HG03196 (cell line): ENCODE measurements around the gene ATOH8.
"Not testable (repeated sequence)": the region's sequence is repeated elsewhere in the genome, so short reads cannot be mapped to it uniquely, and the experiment has no call there.

Experiments used
- ATAC-seq: cut with Tn5 transposase; IDR thresholded peaks from one replicate; pipeline ENCODE4 v1.9.1; 2021; ENCODE audit not compliant: unreplicated experiment

Gene ATOH8

DNA sequence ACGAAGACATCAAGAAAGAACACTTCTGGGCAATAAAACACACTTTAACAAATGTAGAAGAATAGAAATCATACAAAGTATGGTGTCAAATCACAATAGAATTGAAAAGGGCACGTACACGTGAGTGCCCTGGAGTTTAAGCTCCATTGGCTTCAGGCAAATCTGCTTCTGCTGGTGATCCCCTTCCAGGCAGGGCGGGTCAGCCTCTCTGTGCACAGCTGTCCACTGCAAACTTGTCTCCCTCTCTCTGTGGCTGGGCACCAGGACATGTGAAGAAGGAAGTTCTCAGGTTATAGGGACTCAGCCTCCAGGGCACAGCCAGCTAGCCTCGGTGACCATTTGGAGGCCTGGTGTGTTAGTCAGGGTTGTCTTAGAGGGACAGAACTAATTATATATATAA lies 69.0 kb downstream of the ATOH8 start:
- ATAC-seq, result no peak

DNA sequence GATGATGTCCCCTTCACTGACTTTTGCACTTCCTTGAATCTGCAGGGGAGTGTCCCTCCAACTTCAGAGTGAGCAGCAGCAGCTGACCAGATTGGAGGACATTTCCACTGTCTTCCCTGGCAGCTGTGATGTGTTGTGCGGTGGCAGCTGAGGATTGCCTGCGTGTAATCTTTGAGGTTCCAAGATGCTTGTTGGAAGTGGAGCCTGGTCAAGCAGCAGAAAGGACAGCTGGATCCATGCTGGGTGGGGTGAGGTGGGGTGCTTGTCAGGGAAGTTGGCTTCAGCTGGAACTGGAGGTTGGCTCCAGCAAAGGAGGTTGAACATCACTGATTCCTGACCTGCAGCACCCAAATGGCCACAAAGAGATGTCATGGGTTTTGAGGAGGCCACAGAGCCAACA lies 70.2 kb downstream of the ATOH8 start:
- ATAC-seq, result no peak

DNA sequence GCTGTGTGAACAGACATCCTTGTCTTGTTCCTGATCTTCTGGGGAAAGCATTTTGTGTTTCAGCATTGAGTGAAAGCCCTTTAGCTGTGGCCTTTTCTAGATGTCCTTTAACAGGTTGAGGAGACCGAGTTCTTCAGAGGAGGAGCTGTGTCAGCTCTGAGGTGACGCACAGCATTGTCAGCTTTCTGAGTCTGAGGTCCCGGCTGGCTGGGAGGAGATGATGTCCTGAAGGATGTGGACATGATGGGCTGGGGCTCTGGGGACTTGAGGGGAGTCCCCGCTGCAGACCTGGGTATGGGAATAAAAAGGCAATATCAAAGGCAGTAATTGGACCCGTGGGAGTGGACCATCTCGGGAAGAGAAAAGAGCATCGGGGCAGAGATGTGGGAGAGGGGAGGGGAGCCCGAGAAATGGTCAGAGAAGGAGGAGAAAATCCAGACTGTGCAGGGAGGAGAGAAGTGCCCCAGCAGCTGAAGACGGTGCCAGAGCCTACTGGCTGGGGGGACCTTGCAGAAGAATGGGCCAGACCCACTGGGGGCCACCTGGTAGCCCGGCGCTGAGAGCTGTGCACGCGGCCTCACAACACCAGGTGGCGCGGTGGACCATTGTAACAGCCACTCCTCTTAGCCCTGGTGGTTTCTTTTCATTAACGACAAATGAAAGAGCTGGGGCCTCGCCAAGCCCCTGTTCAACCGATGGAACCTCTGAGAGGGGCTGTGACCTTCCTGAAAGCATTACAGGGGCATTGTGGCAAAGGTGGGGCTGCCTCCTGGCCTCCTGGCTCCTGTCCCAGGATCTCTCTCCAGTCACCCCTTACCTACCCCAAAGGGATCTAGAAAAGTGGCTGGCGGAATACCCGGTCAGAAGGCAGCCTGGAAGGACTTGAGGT lies 73.4 kb downstream of the ATOH8 start:
- peak; percentile 71 for ATAC-seq

DNA sequence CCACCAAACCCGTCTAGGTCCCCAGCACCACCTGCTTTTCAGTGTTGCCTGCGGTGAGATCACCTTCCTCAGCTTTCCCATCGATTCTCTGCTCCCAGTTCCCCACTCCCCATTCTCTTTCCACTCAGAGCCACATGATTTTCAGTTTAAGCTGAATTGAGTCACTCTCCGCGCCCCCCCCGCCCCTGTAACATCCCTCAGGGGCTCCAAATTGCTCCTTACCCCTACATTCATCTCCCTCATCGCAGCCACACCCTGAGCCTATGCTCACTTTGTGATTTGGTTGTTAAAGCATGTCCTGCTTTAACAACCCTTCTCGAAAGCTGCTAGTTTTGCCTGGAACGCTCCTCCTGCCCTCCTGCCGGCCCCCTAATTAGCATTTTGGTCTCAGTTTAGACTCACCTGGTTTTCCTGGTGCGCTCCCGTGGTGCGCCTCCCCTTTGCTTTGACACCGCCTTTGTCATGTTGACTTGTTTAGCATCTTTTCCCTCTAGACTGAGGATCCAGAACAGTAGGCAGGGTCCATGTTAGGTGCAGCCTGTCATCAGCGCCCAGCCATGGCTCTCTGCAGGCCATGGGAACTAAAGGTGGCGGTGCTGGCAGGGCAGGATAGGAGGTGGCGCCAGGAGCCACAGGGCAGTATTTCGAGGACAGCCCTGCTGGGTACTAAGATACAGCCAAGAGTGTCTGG lies 74.2 kb downstream of the ATOH8 start:
- ATAC-seq, result no peak

DNA sequence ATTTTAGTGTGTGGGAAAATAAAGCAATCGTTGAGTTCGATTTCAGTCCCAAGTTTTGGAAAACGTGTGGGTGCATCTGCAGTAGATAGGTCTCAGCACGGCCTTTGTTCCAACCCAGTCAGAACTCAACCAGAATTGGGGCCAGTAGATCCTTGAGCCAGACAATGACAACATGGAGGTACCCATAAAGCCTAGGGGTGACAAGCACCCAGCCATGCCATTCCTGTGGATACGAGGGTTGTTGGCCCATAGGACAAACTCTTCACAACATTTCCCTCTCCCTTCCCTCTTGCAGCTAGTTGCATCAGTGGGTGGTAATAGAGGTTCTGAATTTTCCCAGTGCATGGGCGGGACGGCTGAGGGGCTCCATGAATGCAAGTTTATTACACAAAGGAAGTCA lies 74.9 kb downstream of the ATOH8 start:
- no peak for ATAC-seq

DNA sequence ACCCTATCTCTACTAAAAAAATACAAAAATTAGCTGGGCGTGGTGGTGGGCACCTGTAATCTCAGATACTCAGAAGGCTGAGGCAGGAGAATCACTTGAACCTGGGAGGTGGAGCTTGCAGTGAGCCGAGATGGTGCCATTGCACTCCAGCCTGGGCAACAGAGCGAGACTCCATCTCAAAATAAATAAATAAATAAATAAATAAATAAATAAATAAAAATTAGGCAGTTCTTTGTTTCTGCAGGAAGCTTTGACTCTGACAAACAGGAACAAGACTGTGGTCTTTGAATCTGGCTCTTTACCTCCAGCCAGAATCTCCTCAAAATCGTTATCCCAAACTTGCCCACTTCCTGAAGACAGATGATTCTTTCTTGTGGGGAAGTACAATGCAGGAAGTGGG lies 75.6 kb downstream of the ATOH8 start:
- not testable (repeated sequence) for ATAC-seq

DNA sequence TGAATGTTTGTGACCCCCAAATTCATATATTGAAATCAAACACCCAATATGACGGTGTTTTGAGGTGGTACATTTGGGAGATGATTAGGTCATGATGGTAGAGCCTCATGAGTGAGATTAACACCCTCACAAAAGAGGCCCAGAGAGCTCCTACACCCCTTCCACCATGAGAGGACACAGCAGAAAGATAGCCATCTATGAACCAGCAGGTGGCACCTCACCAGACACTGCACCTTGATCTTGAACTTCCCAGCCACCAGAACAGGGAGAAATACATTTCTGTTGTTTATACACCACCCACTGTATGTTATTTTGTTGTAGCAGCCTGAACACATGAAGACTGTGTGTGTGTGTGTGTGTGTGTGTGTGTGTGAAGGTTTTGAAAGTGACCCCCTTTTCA lies 76.9 kb downstream of the ATOH8 start:
- ATAC-seq, result no peak

DNA sequence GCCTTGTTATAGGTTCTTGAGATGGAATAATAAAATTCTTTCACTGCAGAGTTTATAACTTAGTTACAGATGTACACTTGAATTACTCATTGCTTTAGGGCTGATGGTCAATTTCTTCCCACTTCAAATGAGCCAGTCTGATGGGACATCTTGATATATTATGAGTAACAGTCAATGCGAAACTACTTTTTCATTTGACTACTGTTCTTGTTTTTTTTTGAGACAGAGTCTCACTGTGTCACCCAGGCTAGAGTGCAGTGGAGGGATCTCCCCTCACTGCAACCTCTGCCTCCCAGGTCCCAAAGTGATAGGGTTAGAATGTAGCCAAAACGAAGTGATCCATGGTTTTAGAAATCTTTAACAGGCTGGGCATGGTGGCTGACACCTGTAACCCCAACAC lies 77.9 kb downstream of the ATOH8 start:
- no peak for ATAC-seq

DNA sequence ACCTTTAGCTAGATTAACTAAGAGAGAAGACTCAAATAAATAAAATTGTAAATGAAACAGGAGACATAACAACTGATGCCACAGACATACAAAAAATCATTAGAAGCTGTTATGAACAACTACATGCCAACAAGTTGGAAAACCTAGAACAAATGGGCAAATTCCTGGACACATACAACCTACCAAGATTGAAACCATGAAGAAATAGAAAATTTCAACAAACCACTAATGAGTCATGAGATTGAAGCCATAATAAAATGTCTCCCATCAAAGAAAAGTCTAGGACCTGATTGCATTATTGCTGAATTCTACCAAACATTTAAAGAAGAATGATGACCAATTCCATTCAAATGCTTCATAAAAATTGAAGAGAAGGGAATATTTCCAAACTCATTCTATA lies 80.7 kb downstream of the ATOH8 start:
- ATAC-seq, result no peak
